HG02840 (cell line): ENCODE measurements around the gene DPP9.
A peak's percentile ranks its signal among the peaks of the same experiment; 100 is the strongest.

ENCODE experiments used
- ATAC-seq: cut with Tn5 transposase; IDR thresholded peaks from one replicate; pipeline ENCODE4 v1.9.1; 2021; ENCODE audit warnings: mild to moderate bottlenecking, moderate library complexity, moderate number of reproducible peaks; ENCODE audit not compliant: unreplicated experiment, low FRiP score

The DPP9 gene

DNA sequence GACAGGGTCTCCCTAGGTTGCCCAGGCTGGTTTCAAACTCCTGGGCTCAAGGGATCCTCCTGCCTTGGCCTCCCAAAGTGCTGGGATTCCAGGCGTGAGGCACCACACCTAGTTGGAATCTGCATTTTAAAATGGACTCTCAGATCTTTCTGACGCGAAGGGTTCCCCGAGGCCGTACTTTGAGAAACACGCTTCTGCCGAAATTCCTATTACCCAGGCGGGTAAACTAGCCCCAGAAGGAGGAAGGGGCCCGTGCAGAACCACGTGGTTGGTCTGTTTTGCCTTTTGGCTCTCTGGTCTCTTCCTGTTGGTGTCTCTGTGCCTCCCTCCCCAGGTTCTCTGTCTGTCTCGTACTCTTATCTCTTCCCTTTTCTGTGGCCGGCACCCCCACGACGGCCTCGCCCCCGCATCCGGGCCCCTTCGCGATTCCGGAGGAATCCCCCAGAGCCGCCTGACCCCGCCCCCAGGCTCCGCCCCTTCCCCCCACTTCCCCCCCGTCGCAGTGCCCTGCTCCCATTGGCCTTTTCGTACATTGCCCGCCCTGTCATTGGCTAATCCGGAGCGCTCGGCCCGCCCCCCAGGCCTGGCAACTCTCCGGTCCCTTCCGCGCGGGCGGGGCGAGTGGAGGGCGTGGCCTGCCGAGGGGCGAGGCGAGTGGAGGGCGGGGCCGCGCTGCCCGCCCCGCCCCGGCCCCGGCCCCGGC is 84.7 kb downstream of the DPP9 start, which contains the start of gene TNFAIP8L1:
TSS of gene TNFAIP8L1 (plus strand) at position 689 of the 703 bp plus-strand sequence. CDS start 12,354 bp downstream, outside the sequence.
- ATAC-seq, result peak; percentile 69

DNA sequence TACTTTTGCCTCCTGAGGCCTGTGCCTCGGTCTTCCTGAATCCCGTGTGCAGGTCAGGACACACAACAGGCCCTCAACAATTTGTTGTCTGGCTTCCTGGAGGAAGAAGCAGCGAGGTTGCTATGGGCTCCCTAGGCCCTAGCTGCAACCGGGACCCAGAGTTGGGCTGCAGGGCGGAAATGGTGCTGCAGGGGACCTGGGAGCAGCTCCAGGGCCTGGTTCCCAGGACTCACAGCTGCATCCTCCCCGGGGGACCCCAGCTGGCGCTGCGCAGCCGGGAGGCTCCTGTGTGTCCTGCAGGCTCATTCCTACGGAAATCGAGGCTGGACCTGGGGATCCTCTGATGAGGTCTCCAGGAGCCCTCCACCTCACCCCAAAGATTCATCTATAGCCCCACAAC is 85.3 kb downstream of the DPP9 start:
- ATAC-seq, result no peak

GRCh38 chr19:4636761-4637160 is 86.9 kb downstream of the DPP9 start:
- ATAC-seq, result no peak

- ATAC-seq, result no peak
Observed at GRCh38 chr19:4636151-4636717, 87.4 kb downstream of the DPP9 start.

- no peak for ATAC-seq
Observed at GRCh38 chr19:4635754-4636116, 87.9 kb downstream of the DPP9 start.

GRCh38 chr19:4633140-4633967 is 90.3 kb downstream of the DPP9 start:
- no peak for ATAC-seq
